Fibroblast of lung (primary cell): Measurements from ENCODE around the gene EIF3F. TPM values are rescaled to one million over a fixed set of nuclear protein-coding genes. Genes with fewer than 3 reads are reported as not detected.
A peak's percentile ranks its signal among the peaks of the same experiment; 100 is the strongest.

Experiments used
- DNase-seq, 2 donors: peaks; one replicate each; pipeline versions ENCODE4 v3.0.0 to v3.0.0-alpha.2; 2010; ENCODE audit warnings: low read depth in 2 of 2
- H2AFZ ChIP-seq: 2 replicates; pipeline ENCODE4 v1.5.1; 2012; ENCODE audit warnings: low read length, control low read depth, inconsistent platforms
- H3K27ac ChIP-seq: 2 replicates; pipeline ENCODE4 v1.5.1; 2011; ENCODE audit warnings: low read length, control low read depth; ENCODE audit not compliant: insufficient read depth
- H3K27me3 ChIP-seq: 2 replicates; pipeline ENCODE4 v1.5.1; 2011; ENCODE audit warnings: mild to moderate bottlenecking, low read length; ENCODE audit not compliant: control insufficient read depth, insufficient read depth
- H3K36me3 ChIP-seq: 2 replicates; pipeline ENCODE4 v1.5.1; 2011; ENCODE audit warnings: low read length; ENCODE audit not compliant: control insufficient read depth, insufficient read depth
- H3K4me1 ChIP-seq: 2 replicates; pipeline ENCODE4 v1.5.1; 2011; ENCODE audit warnings: low read length; ENCODE audit not compliant: control insufficient read depth, insufficient read depth; ENCODE audit errors: extremely low read depth
- H3K4me2 ChIP-seq: 2 replicates; pipeline ENCODE4 v1.5.1; 2011; ENCODE audit warnings: low read length, control low read depth; ENCODE audit not compliant: insufficient read depth; ENCODE audit errors: extremely low read depth
- H3K4me3 ChIP-seq, 4 experiments: fragments of 200-600 bp in 1 of 4; sonication (generic) in 1 of 4; replicated peaks in 1 of 4; 2 replicates each; pipeline ENCODE4 v1.5.1; 2011 to 2016; ENCODE audit warnings: low read length in 4 of 4, low read depth in 3 of 4, mild to moderate bottlenecking in 3 of 4, control low read depth in 2 of 4, inconsistent platforms in 1 of 4, mixed read lengths in 1 of 4; ENCODE audit not compliant: insufficient read depth in 1 of 4; ENCODE audit errors: control extremely low read depth in 1 of 4
- H3K79me2 ChIP-seq: 2 replicates; pipeline ENCODE4 v1.5.1; 2012; ENCODE audit warnings: mild to moderate bottlenecking, low read length, inconsistent platforms; ENCODE audit not compliant: control insufficient read depth, insufficient read depth
- H3K9ac ChIP-seq: 2 replicates; pipeline ENCODE4 v1.5.1; 2011; ENCODE audit warnings: mild to moderate bottlenecking, low read length, control low read depth; ENCODE audit not compliant: insufficient read depth
- H3K9me3 ChIP-seq: 2 replicates; pipeline ENCODE4 v1.5.1; 2012; ENCODE audit warnings: low read depth, low read length; ENCODE audit not compliant: control insufficient read depth, insufficient read depth
- H4K20me1 ChIP-seq: 2 replicates; pipeline ENCODE4 v1.5.1; 2011; ENCODE audit warnings: low read length; ENCODE audit not compliant: control insufficient read depth, insufficient read depth; ENCODE audit errors: extremely low read depth
- CTCF ChIP-seq, 2 donors: IDR thresholded peaks in 1 of 2; conservative IDR thresholded peaks in 1 of 2; 1 replicate in 1 of 2; 2 replicates in 1 of 2; pipeline ENCODE4 v1.5.1; 2011 to 2012; ENCODE audit warnings: low read length in 2 of 2, control low read depth in 1 of 2, inconsistent platforms in 1 of 2, low read depth in 1 of 2, mild to moderate bottlenecking in 1 of 2
- EZH2 ChIP-seq: IDR thresholded peaks from 2 replicates; pipeline ENCODE4 v1.5.1; 2012; ENCODE audit warnings: low read length, control low read depth, mild to moderate bottlenecking; ENCODE audit errors: missing control alignments
- polyA plus RNA-seq, 2 donors: library from polyadenylated mRNA; depleted of rRNA in 1 of 2; stranded (reverse) in 1 of 2; unstranded in 1 of 2; fragments of >200 nt; gene quantifications; 2 replicates each; pipeline ENCODE4 v1.2.1, GENCODE V29; 2011 to 2012; ENCODE audit warnings: missing spikeins in 1 of 2
- total RNA-seq: library from RNA; depleted of rRNA; stranded (reverse); fragments of >200 nt; gene quantifications from 2 replicates; pipeline ENCODE4 v1.2.1, GENCODE V29; 2014

The EIF3F gene
- total and polyA plus RNA-seq, 2 donors (not counting 1 experiment from before 2014, with no cell fraction given) = 303 to 323 TPM

DNA sequence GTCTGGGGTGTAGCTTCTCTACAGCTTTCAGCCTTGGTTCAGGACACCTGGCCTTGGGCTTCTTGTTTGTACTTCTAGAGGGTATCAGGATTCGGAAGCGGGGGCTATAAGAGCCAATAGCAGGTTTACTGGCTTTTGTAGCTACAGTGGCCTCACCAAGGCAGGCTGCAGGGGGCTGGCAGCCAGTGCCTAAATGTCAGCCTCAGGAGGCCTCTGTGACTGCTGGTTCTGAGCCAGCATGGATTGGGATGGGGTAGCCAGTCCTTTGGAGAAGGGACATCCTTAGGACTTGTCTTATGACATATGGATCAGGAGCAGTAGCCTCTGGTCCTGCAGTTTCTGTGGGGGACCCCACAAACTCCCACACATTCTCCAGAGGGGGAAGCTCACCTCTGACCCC, 29.9 kb downstream of the EIF3F start:
- H3K9ac ChIP-seq = no peak overlapping the region

DNA sequence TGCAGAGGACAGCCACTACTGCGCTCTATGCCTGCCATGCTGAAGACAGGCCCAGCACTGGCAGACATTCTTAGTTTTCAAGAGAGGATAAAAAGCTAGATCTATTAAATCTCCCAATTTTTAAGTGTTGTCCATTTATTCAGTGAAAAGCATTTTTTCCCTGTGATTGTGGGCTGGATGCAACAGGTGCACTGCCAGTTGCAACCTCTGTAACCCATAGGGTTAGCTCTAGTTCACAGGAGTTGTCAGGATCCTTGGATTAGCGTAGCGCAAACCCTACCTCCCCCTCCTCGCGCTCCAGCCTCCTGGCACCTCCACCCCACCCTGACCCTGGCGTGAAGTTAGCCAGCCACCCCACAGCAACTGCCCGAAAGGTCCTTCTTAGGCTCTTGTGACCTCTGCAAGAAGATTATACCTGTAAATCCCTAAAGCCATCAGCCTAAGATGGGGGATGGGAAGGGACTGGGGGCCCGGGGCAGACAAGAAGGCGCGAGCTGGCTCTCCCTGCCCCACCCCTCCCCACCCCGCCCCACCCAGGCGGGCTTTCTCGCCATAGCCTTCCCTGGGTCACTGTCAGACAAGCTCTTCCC, 30.9 kb downstream of the EIF3F start:
- Histone ChIP-seq H4K20me1 (no peaks in the 10 kb centered on the region), H3K4me3 (no peak overlapping the region), H3K9me3 (no peaks in the 10 kb centered on the region), H3K4me2 (no peak overlapping the region), H3K36me3 (no peaks in the 10 kb centered on the region), H3K27ac (no peak overlapping the region), H3K4me1 (peaks cover 21% of the 10 kb centered on the region), H3K79me2 (no peaks in the 10 kb centered on the region), H3K27me3 (no peaks in the 10 kb centered on the region), H2AFZ (no peak overlapping the region), H3K9ac (no peak overlapping the region)
- no peak for DNase-seq
- TF ChIP-seq CTCF (conservative IDR thresholded peaks at IDR 0.05 in 1 of 2, IDR thresholded peaks at IDR 0.05 in 1 of 2; ENCODE audit: low read depth in 1 of 2, low read length in 2 of 2) (no peak), EZH2 (no peak)

More for the DNA sequence above, 29.9 kb downstream of the EIF3F start:
- H4K20me1 ChIP-seq = no peaks in the 10 kb centered on the region
- H3K27me3 ChIP-seq = no peaks in the 10 kb centered on the region
- H3K27ac ChIP-seq = no peak overlapping the region
- H2AFZ ChIP-seq = no peak overlapping the region
- no peaks in the 10 kb centered on the region for H3K79me2 ChIP-seq
- no peaks in the 10 kb centered on the region for H3K36me3 ChIP-seq
- no peak for DNase-seq
- H3K9me3 ChIP-seq = no peaks in the 10 kb centered on the region
- peaks cover 19% of the 10 kb centered on the region for H3K4me1 ChIP-seq
- no peak overlapping the region for H3K4me2 ChIP-seq
- TF ChIP-seq CTCF (conservative IDR thresholded peaks at IDR 0.05 in 1 of 2, IDR thresholded peaks at IDR 0.05 in 1 of 2; ENCODE audit: low read depth in 1 of 2, low read length in 2 of 2) (no peak), EZH2 (no peak)
- H3K4me3 ChIP-seq = no peak overlapping the region

- H3K9ac ChIP-seq = peak overlapping the region; percentile 92
- H3K4me2 ChIP-seq = peak overlapping the region; percentile 82
- H3K36me3 ChIP-seq = no peaks in the 10 kb centered on the region
- H4K20me1 ChIP-seq = no peaks in the 10 kb centered on the region
- peak; percentile 65 for DNase-seq
- H3K4me3 ChIP-seq = peak overlapping the region; percentile 62 to 78 (median 70)
- H3K27ac ChIP-seq = peak overlapping the region; percentile 88
- peak overlapping the region; percentile 50 for H2AFZ ChIP-seq
- H3K4me1 ChIP-seq = peaks cover 21% of the 10 kb centered on the region
- no peaks in the 10 kb centered on the region for H3K79me2 ChIP-seq
- H3K27me3 ChIP-seq = no peaks in the 10 kb centered on the region
- no peak for TF ChIP-seq EZH2
- H3K9me3 ChIP-seq = no peaks in the 10 kb centered on the region
These were observed 31.6 kb downstream of the EIF3F start for GRCh38 chr11:8018484-8019313.
